Ramos (cell line): ENCODE data around the gene NEK1.

Source experiments
- in situ Hi-C: fragments of 300-500 bp; cut with MboI; formaldehyde crosslinking; loops from one replicate; pipeline ENCODE4 v1.14.3; 2022; ENCODE audit warnings: low sequenced_read_pairs; ENCODE audit not compliant: unreplicated experiment

The NEK1 gene

DNA sequence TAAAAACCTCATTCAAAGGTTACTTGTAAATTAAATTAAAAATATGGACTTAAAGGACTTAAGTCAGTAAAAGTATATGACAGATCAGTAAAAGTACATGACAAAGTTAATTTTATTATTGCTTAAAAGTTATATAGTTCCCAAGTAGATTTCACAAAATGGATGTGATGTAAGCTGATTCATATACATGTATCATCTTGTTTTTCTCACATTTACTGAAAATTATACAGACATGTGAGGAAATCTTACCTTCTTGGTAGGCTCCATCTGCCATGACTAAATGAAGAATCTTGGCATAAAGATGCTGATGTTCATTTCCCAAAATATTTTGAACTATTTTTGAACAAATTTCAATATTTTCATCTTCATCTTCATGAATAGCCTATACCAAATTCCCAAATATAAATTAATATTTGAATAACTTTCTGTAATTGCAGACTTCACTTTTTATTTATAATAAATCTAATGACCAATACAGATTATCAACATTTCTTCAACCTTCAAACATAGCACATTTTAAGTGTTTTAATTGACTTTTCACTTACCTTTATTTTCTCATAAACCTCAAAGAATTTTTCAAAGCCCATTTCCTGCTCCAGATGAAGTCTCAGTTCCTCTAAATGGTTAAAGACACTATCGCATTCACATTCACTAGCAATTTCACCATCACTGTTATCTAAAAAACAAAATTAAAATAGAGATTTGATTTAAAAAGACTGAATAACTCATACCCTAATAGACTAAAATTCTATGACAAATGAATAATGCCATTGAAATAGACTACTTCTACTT, 212.2 kb downstream of the NEK1 start:
- in situ Hi-C loops, result no loop called here

DNA sequence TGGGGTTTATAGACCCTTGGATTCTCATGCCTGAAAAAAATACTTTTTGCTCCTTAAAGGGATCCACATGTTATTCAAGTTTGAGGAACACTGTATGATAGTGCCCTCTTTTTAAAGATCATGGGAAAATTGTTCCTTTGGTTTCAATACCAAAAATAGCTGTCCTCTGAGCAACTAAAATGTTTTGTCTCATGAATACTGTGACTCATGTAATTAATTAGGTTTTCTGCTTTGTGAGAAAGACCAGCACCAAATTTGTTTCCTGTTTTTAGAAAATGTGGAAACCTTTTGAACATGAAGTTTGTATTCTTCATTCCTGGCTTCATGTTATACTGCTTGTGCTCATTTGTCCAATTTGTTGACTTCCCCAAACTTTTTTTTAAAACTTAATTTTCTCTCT, 214.1 kb downstream of the NEK1 start:
- in situ Hi-C loops, result no loop called here

DNA sequence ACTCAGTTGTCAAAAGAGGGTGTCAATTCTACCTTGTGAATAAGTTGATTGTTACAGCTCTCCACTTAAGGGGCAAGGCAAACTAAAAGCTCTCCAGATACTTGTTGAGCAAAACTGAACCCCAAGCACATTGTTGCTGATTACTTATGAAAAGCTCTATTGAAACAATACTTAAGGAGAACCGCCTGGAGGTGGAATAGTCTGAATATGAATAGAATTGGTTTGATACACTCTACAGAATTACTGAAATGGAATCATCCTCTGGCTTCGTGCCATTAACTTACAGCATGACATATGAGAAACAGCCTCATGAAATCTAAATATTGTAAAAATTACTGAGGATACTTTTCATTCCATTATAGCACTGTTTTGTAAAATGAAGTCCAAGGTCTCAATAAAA, 214.6 kb downstream of the NEK1 start:
- in situ Hi-C loops, result no loop called here

DNA sequence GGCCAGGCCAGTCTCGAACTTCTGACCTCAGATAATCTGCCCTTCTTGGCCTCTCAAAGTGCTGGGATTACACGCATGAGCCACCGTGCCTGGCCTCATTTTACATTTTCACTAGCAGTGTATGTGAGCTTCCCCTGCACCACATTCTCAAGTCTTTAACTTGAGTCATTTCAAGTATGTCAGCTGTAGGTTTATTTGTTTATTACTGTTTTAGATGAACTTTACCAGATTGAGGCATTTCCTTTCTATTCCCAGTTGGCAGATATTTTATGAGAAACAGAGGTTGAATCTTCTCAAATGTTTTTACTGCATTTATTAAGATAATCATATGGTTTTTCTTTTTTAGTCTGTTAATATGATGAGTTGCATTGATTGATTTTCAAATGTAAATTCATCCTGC, 227.0 kb downstream of the NEK1 start:
- in situ Hi-C loops, result no loop called here

DNA sequence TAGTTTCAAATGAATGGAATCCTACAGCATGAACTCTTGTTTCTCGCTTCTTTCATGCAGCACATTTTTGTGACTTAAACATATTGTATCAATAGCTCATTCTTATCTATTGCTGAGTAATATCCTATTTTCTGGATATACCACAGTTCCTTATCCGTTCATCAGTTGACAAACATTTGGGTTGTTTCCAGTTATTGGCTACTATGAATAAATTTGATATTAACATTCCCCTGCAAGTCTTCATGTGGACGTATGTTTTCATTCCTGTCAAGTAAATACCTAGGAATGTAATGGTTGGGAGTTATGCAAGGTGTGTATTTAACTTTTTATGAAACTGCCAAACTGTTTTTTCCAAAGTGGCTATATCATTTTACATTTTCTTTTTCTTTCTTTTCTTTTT, 227.6 kb downstream of the NEK1 start:
- in situ Hi-C loops, result no loop called here

DNA sequence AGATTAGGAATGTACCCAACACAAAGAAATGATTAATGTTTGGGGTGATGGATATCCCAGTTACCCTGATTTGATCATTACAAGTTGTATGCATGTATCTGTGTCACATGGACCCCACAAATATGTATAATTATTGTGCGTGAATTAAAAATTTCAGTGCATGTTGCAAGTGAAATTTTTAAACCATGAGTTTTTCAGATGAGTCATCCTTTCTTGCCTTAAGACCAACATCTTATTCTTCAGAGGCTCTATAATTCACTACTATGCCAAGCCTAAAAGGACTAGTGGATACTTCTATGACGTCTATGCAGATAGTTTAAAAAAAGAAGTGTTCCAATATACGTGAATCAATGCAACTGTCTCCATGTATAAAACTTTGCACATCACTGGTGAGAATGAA, 228.7 kb downstream of the NEK1 start:
- in situ Hi-C loops, result no loop called here

DNA sequence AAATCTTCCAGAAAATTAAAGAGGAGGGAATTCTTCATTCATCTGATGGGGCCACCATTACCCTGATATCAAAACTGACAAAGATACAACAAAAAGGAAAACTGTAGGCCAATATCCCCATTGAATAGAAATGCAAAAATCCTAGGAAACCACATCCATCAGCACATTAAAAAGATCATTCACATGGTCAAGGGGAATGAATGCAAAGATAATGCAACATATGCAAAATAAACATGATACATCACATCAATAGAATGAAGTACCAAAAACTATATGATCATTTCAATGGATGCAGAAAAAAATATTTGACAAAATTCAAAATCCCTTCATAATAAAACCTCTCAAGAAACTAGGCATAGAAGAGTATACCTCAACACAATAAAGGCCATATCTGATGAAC, 232.7 kb downstream of the NEK1 start:
- in situ Hi-C loops, result no loop called here

DNA sequence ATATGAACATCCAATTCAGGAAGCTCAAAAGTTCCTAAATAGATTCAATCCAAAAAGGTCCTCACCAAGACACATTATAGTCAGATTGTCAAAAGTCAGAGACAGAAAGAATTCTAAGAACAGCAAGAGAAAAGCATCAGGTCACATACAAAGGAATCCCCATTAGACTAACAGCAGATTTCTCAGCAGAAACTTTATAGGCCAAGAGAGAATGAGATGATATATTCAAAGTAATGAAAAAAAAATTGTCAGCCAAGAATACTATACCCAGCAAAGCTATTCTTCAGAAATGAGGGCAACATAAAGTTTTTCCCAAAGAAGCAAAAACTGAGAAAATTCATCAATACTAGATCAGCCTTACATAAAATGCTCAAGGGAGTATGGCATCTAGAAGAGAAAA, 235.0 kb downstream of the NEK1 start:
- in situ Hi-C loops, result no loop called here

DNA sequence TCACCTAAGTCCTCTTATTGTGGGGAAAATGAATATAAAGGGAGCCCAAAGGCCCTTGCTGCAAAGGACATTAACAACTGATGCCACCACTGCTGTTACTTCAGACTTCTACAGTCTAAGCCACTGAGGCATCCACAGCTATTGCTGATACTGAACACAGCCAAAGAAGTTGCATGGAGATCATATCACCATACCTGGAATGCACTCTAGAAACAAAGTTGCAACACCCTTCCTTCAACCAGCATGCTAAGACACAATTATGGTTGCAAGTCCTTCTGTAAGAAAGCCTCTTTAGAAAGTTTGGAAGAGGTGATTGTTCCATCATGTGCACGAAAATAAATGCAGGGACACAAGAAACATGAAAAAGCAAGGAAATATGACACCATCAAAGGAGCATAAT, 236.0 kb downstream of the NEK1 start:
- in situ Hi-C loops, result no loop called here

DNA sequence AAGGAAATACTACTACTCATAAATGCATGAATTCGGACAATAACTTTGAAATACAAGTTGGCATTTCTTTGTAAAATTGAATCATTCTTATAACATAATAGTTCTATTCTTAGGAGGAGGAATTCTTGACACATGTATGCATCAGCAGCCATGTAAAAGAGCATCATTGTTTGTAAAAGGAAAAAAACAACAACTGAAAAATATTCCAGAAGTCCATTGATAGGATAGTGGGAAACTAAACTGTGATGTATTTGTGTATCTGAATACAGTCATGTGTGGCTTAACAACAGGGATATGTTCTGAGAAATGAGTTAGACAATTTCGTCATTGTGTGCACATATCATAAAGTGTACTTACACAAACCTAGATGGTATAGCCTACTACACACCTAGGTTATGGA, 239.6 kb downstream of the NEK1 start:
- in situ Hi-C loops, result no loop called here

DNA sequence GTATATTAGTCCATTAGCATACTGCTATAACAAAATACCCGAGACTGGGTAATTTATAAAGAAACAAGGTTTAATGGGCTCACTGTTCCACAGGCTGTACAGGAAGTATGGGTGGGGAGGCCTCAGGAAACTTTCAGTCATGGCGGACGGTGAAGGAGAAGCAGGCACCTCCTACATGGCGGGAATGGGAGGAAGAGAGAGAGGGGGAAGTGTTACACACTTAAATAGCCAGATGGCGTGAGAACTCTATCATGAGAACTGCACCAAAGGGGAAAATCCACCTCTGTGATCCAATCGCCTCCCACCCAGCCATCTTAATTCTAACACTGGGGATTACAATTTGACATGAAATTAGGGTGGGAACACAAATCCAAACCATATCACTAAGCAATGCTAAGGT, 242.7 kb downstream of the NEK1 start:
- in situ Hi-C loops, result no loop called here

DNA sequence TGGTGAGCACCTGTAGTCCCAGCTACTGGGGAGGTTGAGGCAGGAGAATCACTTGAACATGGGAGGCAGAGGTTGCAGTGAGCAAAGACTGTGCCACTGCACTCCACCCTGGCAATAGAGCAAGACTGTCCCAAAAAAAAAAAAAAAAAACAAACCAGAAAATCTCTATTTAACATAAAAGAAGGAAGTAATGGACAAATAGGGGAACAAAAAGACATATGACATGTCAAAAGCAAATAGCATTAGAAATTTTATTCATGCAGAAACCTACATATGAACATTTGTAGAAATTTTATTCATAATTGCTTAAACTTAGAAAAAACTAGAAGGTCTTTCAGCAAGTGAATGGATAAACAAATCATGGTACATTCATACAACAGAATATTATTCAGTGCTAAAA, 244.6 kb downstream of the NEK1 start:
- in situ Hi-C loops, result no loop called here

DNA sequence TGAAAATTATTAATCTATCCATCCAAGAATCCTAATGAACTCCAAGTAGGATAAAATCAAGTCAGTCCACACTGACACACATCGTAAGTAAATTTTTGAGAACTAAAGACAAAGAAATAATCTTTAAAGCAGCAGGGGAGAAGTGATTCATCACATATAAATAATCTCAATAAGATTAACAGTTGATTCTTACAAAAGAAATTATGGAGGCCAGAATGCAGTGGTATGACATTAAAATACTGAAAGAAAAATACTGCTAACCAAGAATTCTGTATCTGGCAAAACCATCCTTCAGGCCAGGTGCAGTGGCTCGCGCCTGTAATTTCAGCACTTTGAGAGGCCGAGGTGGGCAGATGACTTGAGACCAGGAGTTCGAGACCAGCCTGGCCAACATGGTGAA, 245.6 kb downstream of the NEK1 start:
- in situ Hi-C loops, result no loop called here

DNA sequence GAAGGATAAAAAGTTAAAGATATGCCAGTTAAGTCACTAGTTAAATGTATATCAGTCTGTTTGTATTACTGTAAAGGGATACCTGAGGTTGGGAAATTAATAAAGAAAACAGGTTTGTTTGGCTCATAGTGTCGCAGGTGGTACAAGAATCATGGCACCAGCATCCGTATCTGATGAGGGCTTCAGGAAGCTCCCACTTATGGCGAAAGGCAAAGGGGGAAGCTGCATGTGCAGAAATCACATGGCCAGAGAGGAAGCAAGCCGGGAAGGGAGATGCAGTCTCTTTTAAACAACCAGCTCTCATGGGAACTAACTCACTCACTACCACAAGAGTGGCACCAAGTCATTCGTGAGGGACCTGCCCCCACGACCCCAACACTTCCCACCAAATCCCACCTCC, 249.8 kb downstream of the NEK1 start:
- in situ Hi-C loops, result no loop called here

DNA sequence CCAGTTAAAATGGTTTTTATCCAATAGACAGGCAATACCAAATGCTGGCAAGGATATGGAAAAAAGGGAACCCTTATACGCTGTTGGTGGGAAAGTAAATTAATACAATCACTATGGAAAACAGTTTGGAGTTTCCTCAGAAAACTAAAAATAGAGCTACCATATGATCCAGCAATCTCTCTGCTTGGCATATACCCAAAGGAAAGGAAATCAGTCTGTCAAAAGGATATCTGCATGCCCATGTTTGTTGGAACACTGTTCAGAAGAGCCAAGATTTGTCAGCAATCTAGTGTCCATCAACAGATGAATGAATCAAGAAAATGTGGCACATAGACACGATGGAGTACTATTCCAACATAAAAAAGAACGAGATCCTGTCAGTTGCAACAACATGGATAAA, 250.6 kb downstream of the NEK1 start:
- in situ Hi-C loops, result no loop called here

DNA sequence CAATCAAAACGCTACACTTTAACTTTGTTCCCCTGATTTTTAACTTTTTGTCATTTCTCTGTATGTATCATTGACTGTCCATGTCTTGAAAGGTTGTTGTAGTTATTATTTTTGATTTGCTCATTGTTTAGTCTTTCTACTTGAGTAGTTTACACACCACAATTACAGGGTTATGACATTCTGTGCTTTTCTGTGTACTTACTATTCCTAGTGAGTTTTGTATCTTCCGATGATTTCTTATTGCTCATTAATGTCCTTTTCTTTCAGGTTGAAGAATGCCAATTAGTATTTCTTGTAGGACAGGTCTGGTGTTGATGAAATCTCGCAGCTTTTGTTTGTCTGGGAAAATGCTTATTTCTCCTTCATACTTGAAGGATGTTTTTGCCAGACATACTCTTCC, 252.4 kb downstream of the NEK1 start:
- in situ Hi-C loops, result no loop called here

DNA sequence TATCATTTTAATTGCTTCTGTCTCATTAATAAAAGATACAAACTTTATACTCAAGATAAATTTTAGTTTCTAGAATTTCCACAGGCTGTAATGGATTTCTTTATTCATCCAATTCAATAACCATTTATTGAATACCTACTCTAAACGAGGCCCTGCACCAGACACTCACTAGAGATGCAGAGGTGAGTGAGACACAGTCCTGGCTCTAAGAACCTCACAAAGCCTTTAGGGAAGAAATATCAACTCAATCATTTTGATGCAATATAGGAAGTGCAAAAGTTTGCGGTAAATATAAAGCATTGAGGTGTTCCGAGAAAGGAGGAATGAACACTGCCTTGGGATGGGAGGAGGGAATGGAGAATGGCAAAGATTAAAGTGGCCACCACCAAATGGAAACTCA, 260.0 kb downstream of the NEK1 start:
- in situ Hi-C loops, result no loop called here

DNA sequence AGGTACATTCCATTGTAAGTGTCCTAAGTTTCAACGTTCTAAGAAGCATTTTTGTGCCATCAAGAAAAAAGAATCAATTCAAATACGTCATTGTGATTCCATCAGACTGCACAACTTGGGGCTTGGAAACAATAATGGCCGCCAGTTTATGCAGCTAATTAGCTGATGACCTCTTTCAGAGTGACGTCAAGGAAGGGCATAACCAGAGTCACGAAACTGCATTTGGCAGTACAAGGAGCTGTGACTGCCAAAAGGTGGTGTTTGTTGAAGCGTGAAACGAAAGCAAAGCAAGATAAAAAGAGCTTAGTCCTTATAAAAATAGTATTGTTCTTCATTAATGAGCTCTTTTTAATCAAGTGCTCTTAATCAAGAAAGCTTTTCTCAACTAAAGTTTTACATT, 260.5 kb downstream of the NEK1 start:
- in situ Hi-C loops, result no loop called here

DNA sequence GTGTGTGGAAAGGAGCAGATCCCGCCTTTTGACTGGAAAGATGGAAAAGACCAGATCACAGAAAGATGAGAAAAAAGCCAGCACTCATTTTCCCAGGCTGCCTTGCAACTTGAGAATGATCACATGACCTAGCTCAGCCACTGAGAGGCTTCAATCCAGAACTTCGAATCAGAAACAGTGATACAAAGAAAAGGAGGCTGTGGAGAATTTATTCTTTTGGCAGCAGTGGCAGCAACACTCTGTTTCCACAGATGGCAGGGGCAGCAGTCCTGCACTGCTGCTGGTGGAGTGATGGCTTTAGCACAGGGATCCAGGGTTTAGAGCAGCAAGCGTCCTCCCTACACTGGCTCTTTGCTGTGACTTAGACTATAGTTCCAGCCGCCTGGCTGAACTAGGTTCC, 263.8 kb downstream of the NEK1 start:
- in situ Hi-C loops, result no loop called here

DNA sequence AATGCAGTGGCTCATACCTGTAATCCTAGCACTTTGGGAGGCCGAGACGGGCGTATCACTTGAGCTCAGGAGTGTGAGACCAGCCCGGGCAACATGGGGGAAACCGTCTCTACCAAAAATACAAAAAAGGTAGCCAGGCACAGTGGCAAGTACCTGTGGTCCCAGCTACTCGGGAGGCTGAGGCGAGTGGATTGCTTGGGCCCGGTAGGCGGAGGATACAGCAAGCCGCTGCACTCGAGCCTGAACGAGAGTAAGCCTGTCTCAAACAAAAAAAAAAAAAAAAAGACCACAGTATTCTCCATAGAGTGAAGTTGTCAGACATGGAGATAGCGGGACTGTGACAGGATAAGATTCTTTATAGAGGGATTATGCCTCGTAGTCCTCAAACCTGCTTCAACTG, 265.5 kb downstream of the NEK1 start:
- in situ Hi-C loops, result no loop called here

DNA sequence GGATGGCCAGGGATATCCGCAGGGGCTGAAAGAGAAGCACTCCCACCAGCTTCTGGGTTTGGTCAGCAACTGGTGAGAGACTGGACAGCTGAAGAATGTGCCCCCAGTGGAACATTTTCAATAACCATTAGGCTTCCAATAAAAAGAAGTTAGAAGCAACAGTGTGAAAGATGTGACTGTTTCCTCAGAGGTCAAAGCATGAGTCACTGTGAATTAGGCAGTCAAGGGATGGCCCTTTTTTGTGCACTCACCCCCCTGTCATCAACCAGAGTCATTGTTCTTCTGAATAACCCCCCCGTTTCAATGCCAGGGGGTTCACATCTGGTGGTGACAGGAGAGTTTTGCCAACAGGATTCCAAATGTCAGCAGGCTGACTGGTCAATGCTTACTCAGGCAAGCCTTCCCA, 267.1 kb downstream of the NEK1 start:
- in situ Hi-C loops, result no loop called here
